Osteocyte (in vitro differentiated cells): ENCODE data around the gene CYB5R4. TPM values are rescaled to one million over a fixed set of nuclear protein-coding genes. Genes with fewer than 3 reads are reported as not detected.

Experiments used
- DNase-seq: peaks from one replicate; pipeline ENCODE4 v3.0.0; 2021; ENCODE audit warnings: mixed read lengths; ENCODE audit not compliant: unreplicated experiment; ENCODE audit errors: extremely low spot score
- H3K27ac Mint-ChIP-seq: one replicate; pipeline ENCODE4 v1.8.0; 2021; ENCODE audit warnings: mild to moderate bottlenecking, mixed read lengths; ENCODE audit not compliant: unreplicated experiment
- H3K27me3 Mint-ChIP-seq: one replicate; pipeline ENCODE4 v1.8.0; 2021; ENCODE audit warnings: mixed read lengths; ENCODE audit not compliant: unreplicated experiment
- H3K36me3 Mint-ChIP-seq: one replicate; pipeline ENCODE4 v1.8.0; 2021; ENCODE audit warnings: mixed read lengths; ENCODE audit not compliant: unreplicated experiment
- H3K4me1 Mint-ChIP-seq: one replicate; pipeline ENCODE4 v1.8.0; 2021; ENCODE audit warnings: mixed read lengths; ENCODE audit not compliant: unreplicated experiment
- H3K4me3 Mint-ChIP-seq: one replicate; pipeline ENCODE4 v1.8.0; 2021; ENCODE audit warnings: mild to moderate bottlenecking, moderate library complexity, mixed read lengths; ENCODE audit not compliant: unreplicated experiment
- H3K9me3 Mint-ChIP-seq: one replicate; pipeline ENCODE4 v1.8.0; 2021; ENCODE audit warnings: mixed read lengths; ENCODE audit not compliant: unreplicated experiment
- CTCF ChIP-seq: fragments of 200-600 bp; sonication (generic); IDR thresholded peaks from 2 replicates; pipeline ENCODE4 v1.5.0; 2021; ENCODE audit warnings: antibody characterized with exemption, mild to moderate bottlenecking, moderate library complexity
- total RNA-seq: library from RNA; stranded (reverse); gene quantifications from 2 replicates; pipeline ENCODE4 v1.2.1, GENCODE V29; 2021

Gene CYB5R4
- total RNA-seq, 1 donor from 2014 or later = 10.9 TPM

GRCh38 chr6:83998021-83998584, 138.6 kb downstream of the CYB5R4 start:
- H3K9me3 Mint-ChIP-seq = peaks cover 4% of the 10 kb centered on the region
- H3K36me3 Mint-ChIP-seq = no peaks in the 10 kb centered on the region
- no peak overlapping the region for H3K27ac Mint-ChIP-seq
- H3K4me3 Mint-ChIP-seq = no peak overlapping the region
- H3K27me3 Mint-ChIP-seq = peaks cover 46% of the 10 kb centered on the region
- peaks cover 6% of the 10 kb centered on the region for H3K4me1 Mint-ChIP-seq
- no peak for TF ChIP-seq CTCF
- DNase-seq = no peak

- H3K4me3 Mint-ChIP-seq = no peak overlapping the region
- no peak for DNase-seq
- H3K36me3 Mint-ChIP-seq = no peaks in the 10 kb centered on the region
- H3K27me3 Mint-ChIP-seq = peaks cover 67% of the 10 kb centered on the region
- peaks cover under 1% of the 10 kb centered on the region for H3K9me3 Mint-ChIP-seq
- H3K4me1 Mint-ChIP-seq = peaks cover 6% of the 10 kb centered on the region
- TF ChIP-seq CTCF = no peak
- H3K27ac Mint-ChIP-seq = no peak overlapping the region
Observed at GRCh38 chr6:84001119-84001518, 141.6 kb downstream of the CYB5R4 start.

GRCh38 chr6:84002226-84002625, 142.7 kb downstream of the CYB5R4 start:
- H3K36me3 Mint-ChIP-seq = no peaks in the 10 kb centered on the region
- no peak for DNase-seq
- H3K4me3 Mint-ChIP-seq = no peak overlapping the region
- no peaks in the 10 kb centered on the region for H3K9me3 Mint-ChIP-seq
- H3K4me1 Mint-ChIP-seq = peaks cover 6% of the 10 kb centered on the region
- no peak for TF ChIP-seq CTCF
- H3K27me3 Mint-ChIP-seq = peaks cover 67% of the 10 kb centered on the region
- H3K27ac Mint-ChIP-seq = no peak overlapping the region

- Mint-ChIP-seq H3K36me3 (no peaks in the 10 kb centered on the region), H3K4me3 (no peak overlapping the region), H3K9me3 (no peaks in the 10 kb centered on the region), H3K27ac (no peak overlapping the region), H3K27me3 (peaks cover 72% of the 10 kb centered on the region), H3K4me1 (peaks cover 6% of the 10 kb centered on the region)
- DNase-seq = no peak
- TF ChIP-seq CTCF = no peak
Observed at GRCh38 chr6:84003131-84003530, 143.6 kb downstream of the CYB5R4 start.

- H3K36me3 Mint-ChIP-seq = no peaks in the 10 kb centered on the region
- no peak for TF ChIP-seq CTCF
- peaks cover 72% of the 10 kb centered on the region for H3K27me3 Mint-ChIP-seq
- no peak overlapping the region for H3K27ac Mint-ChIP-seq
- DNase-seq = no peak
- H3K4me3 Mint-ChIP-seq = no peak overlapping the region
- peaks cover 6% of the 10 kb centered on the region for H3K4me1 Mint-ChIP-seq
- no peaks in the 10 kb centered on the region for H3K9me3 Mint-ChIP-seq
Observed at GRCh38 chr6:84003654-84004053, 144.2 kb downstream of the CYB5R4 start.
